ENCODE results near the gene SLC26A2. TPM values are rescaled to one million over a fixed set of nuclear protein-coding genes. Genes with fewer than 3 reads are reported as not detected.
A peak's percentile ranks its signal among the peaks of the same experiment; 100 is the strongest.

SLC26A2 gene
- total RNA-seq, 2 donors from 2014 or later, result 6.9 to 8.9 TPM

GRCh38 chr5:149962601-149963300, 2.2 kb downstream of the SLC26A2 start:
- ATAC-seq (replicated peaks), result no peak
- H3K27me3 Mint-ChIP-seq, result no peaks in the 10 kb centered on the region
- no peak overlapping the region for H3K4me3 Mint-ChIP-seq
- H3K27ac Mint-ChIP-seq, result no peak overlapping the region
- H3K4me1 Mint-ChIP-seq, result peaks cover 31% of the 10 kb centered on the region
- peaks cover 15% of the 10 kb centered on the region for H3K36me3 Mint-ChIP-seq (ENCODE audit: low read depth)
- H3K9me3 Mint-ChIP-seq, result no peaks in the 10 kb centered on the region

DNA sequence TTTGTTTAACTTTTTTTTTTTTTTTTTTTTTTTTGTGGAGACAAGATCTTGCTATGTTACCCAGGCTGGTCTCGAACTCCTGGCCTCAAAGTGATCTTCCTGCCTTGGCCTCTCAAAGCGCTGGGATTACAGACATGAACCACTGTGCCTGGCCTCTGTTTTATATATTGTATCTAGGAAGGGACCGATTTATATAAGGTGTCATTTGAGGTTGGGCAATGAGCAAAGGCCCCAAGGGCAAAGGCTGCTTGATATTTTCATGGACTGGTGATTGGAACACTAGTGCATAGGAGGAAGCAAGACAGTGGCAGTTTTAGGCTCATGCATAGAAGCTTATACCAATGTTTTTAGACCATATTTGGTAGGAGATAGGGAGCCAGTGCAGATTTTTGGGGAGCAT, 3.2 kb downstream of the SLC26A2 start:
- ATAC-seq (replicated peaks), result no peak
- peaks cover 15% of the 10 kb centered on the region for H3K36me3 Mint-ChIP-seq (ENCODE audit: low read depth)
- no peak overlapping the region for H3K4me3 Mint-ChIP-seq
- H3K27ac Mint-ChIP-seq, result no peak overlapping the region
- no peaks in the 10 kb centered on the region for H3K9me3 Mint-ChIP-seq
- no peaks in the 10 kb centered on the region for H3K27me3 Mint-ChIP-seq
- H3K4me1 Mint-ChIP-seq, result peaks cover 31% of the 10 kb centered on the region

DNA sequence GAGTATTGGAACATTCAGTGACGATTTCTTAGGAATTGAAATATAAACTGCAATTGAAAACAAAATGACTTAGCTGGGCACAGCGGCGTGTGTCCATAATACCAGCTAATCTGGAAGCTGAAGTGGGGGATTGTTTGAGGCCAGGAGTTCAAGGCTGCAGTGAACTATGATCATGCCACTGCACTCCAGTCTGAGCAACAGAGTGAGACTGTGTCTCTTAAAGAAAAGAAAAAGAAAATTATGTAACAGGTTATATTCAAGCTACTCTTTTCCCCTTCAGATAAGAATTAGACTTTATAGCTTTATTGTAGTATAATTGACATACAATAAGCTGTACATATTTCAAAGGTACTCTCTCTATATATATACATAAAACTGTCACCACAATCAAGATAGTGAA, 6.4 kb downstream of the SLC26A2 start:
- peaks cover 8% of the 10 kb centered on the region for H3K36me3 Mint-ChIP-seq (ENCODE audit: low read depth)
- H3K27ac Mint-ChIP-seq, result no peak overlapping the region
- H3K9me3 Mint-ChIP-seq, result no peaks in the 10 kb centered on the region
- no peaks in the 10 kb centered on the region for H3K27me3 Mint-ChIP-seq
- ATAC-seq (replicated peaks), result no peak
- peaks cover 11% of the 10 kb centered on the region for H3K4me1 Mint-ChIP-seq
- no peak overlapping the region for H3K4me3 Mint-ChIP-seq

GRCh38 chr5:149969181-149969930, 8.8 kb downstream of the SLC26A2 start:
- Mint-ChIP-seq H3K4me1 (no peaks in the 10 kb centered on the region), H3K9me3 (no peaks in the 10 kb centered on the region), H3K27ac (no peak overlapping the region), H3K36me3 (ENCODE audit: low read depth) (no peaks in the 10 kb centered on the region), H3K27me3 (no peaks in the 10 kb centered on the region), H3K4me3 (no peak overlapping the region)
- no peak for ATAC-seq (replicated peaks)

DNA sequence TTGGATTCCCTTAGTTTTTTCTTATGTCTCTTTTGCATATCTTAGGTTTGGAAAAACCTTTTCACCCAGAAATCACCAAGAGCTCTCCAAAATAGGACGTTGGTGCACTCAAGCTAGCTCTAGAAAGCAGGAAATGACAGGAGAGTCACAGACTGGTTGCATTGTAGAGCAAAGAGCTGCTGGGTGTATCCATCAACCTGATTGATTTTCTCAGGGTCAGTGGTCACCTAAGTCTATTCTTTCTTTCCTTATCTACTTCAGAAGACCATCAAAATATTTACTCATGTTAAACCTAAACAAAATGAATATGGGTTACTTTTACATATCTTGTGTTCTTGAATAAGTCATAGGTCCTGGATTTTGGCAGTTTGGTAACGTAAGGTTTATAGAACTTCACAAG, 14.9 kb downstream of the SLC26A2 start:
- H3K4me3 Mint-ChIP-seq, result no peak overlapping the region
- H3K27me3 Mint-ChIP-seq, result no peaks in the 10 kb centered on the region
- peaks cover 36% of the 10 kb centered on the region for H3K36me3 Mint-ChIP-seq (ENCODE audit: low read depth)
- H3K27ac Mint-ChIP-seq, result no peak overlapping the region
- H3K9me3 Mint-ChIP-seq, result no peaks in the 10 kb centered on the region
- H3K4me1 Mint-ChIP-seq, result no peaks in the 10 kb centered on the region
- ATAC-seq (replicated peaks), result no peak

DNA sequence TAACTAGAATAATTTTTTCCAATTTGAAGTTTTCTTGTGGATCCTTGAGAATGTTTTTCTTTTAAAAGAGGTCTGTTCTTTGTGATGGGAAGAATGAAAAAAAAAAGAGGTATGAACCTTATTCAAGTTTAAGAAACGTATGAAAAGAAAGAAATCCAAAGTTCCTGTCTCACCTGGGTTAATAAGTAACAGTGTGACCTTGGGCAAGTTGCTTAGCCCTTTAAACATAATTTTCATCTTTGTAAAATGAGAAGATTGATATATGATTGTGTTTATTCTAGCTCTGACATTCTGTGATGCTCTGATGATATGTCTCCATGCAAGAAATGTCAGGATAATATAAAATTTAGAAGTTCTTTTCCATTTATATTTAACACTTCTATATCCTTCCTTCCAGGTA, 19.3 kb downstream of the SLC26A2 start:
- ATAC-seq (replicated peaks), result no peak
- peaks cover 62% of the 10 kb centered on the region for H3K36me3 Mint-ChIP-seq (ENCODE audit: low read depth)
- no peaks in the 10 kb centered on the region for H3K27me3 Mint-ChIP-seq
- H3K9me3 Mint-ChIP-seq, result no peaks in the 10 kb centered on the region
- no peak overlapping the region for H3K27ac Mint-ChIP-seq
- H3K4me1 Mint-ChIP-seq, result no peaks in the 10 kb centered on the region
- H3K4me3 Mint-ChIP-seq, result no peak overlapping the region

DNA sequence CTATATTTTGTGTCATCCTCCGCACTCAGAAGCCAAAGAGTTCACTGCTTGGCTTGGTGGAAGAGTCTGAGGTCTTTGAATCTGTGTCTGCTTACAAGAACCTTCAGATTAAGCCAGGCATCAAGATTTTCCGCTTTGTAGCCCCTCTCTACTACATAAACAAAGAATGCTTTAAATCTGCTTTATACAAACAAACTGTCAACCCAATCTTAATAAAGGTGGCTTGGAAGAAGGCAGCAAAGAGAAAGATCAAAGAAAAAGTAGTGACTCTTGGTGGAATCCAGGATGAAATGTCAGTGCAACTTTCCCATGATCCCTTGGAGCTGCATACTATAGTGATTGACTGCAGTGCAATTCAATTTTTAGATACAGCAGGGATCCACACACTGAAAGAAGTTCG, 20.6 kb downstream of the SLC26A2 start:
- H3K27ac Mint-ChIP-seq, result no peak overlapping the region
- no peaks in the 10 kb centered on the region for H3K9me3 Mint-ChIP-seq
- no peaks in the 10 kb centered on the region for H3K27me3 Mint-ChIP-seq
- no peak for ATAC-seq (replicated peaks)
- no peak overlapping the region for H3K4me3 Mint-ChIP-seq
- peaks cover 59% of the 10 kb centered on the region for H3K36me3 Mint-ChIP-seq (ENCODE audit: low read depth)
- H3K4me1 Mint-ChIP-seq, result no peaks in the 10 kb centered on the region

- ATAC-seq (replicated peaks), result no peak
- H3K9me3 Mint-ChIP-seq, result no peaks in the 10 kb centered on the region
- H3K27me3 Mint-ChIP-seq, result no peaks in the 10 kb centered on the region
- peaks cover 55% of the 10 kb centered on the region for H3K36me3 Mint-ChIP-seq (ENCODE audit: low read depth)
- H3K4me1 Mint-ChIP-seq, result no peaks in the 10 kb centered on the region
- no peak overlapping the region for H3K4me3 Mint-ChIP-seq
- no peak overlapping the region for H3K27ac Mint-ChIP-seq
Measured at GRCh38 chr5:149982505-149982904, 21.9 kb downstream of the SLC26A2 start.

GRCh38 chr5:149988126-149988525, 27.6 kb downstream of the SLC26A2 start:
- ATAC-seq (replicated peaks), result no peak
- no peaks in the 10 kb centered on the region for H3K9me3 Mint-ChIP-seq
- peaks cover 5% of the 10 kb centered on the region for H3K4me1 Mint-ChIP-seq
- no peak overlapping the region for H3K27ac Mint-ChIP-seq
- peaks cover 5% of the 10 kb centered on the region for H3K36me3 Mint-ChIP-seq (ENCODE audit: low read depth)
- no peak overlapping the region for H3K4me3 Mint-ChIP-seq
- H3K27me3 Mint-ChIP-seq, result no peaks in the 10 kb centered on the region

DNA sequence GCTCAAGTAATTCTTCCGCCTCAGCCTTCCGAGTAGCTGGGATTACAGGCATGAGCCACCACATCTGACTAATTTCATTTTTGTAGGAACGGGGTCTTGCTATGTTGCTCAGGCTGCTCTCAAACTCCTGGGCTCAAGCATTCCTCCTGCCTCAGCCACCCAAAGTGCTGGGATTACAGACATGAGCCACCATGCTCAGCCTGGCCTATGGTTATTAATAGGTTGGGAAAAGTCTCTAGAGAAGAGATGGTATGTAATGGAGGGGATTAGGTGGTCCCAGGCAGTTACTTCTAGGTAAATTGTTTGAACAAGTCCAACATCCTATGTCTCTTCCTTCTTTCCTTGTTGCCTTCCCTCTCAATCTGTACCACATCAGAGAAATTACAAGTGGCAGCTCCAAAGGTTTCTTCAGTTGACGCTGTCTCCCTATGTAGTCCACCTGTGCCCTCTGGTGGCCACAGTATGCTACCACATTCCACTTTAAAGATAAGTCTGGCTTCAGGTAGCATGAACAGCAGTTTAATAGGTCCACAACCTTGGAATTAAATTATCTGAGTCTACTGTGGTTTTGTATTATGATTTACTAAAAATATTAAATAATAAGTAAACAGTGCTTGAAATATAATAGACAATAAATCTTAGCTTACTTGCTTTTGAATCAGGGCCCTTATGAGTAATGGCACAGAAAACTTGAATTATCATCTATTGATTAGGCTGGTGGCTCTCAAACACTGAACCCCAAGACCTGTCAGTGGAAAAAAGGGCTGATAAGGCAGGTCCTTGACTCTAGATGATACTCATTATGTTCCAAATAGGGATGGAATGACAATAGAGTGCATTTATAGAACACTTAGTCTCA, 30.2 kb downstream of the SLC26A2 start:
- Mint-ChIP-seq H3K4me3 (no peak overlapping the region), H3K27ac (no peak overlapping the region), H3K27me3 (no peaks in the 10 kb centered on the region), H3K4me1 (peaks cover 5% of the 10 kb centered on the region), H3K9me3 (no peaks in the 10 kb centered on the region), H3K36me3 (ENCODE audit: low read depth) (peaks cover 4% of the 10 kb centered on the region)
- ATAC-seq (replicated peaks), result peak; percentile 84

GRCh38 chr5:149993471-149993870, 32.9 kb downstream of the SLC26A2 start:
- H3K27me3 Mint-ChIP-seq, result no peaks in the 10 kb centered on the region
- H3K36me3 Mint-ChIP-seq (ENCODE audit: low read depth), result peaks cover 10% of the 10 kb centered on the region
- no peak overlapping the region for H3K4me3 Mint-ChIP-seq
- H3K27ac Mint-ChIP-seq, result peak overlapping the region; percentile 73
- ATAC-seq (replicated peaks), result no peak
- no peaks in the 10 kb centered on the region for H3K9me3 Mint-ChIP-seq
- H3K4me1 Mint-ChIP-seq, result peaks cover 5% of the 10 kb centered on the region

DNA sequence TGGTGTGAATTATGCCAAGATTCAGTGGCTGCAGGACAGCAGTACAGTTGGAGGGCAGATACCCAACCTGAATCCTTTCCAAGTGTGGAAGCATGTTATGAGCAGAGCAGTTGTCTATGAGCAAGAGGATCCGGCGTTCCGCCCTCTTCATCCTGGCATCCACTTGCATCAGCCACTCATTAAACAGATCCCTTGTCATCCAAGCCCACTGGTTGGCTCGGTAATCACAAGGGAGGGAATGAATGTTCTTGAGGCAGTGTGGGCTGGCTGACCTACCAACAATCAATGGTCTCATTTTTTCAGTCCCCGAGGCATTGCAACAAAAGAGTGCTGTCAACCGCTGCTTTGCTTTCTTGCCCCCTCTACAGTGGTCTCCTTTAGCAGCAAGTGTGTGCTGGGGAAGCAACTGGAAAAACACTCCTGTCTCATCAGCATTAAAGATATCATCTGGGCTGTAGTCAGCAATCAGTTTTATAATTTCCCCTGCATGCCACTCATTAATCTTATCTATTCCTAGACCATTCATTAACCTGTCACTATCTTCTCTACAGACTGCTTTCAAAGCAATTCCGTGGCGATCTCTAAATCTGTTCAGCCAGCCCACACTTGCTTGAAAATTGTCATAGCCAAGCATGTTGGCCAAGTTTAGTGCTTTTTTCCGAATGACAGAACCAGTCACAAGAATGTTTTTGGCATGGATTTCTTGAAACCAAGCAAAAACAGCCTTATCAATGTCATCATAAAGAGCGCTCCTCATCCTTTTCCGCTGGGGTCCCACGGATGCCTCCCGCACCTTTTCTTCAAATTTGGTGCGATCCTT, 35.0 kb downstream of the SLC26A2 start:
- Mint-ChIP-seq H3K9me3 (no peaks in the 10 kb centered on the region), H3K27ac (no peak overlapping the region), H3K27me3 (no peaks in the 10 kb centered on the region), H3K4me3 (no peak overlapping the region), H3K4me1 (peaks cover 15% of the 10 kb centered on the region), H3K36me3 (ENCODE audit: low read depth) (peaks cover 15% of the 10 kb centered on the region)
- ATAC-seq (replicated peaks), result no peak

- no peak for ATAC-seq (replicated peaks)
- Mint-ChIP-seq H3K4me1 (peaks cover 12% of the 10 kb centered on the region), H3K9me3 (no peaks in the 10 kb centered on the region), H3K27me3 (no peaks in the 10 kb centered on the region), H3K4me3 (no peak overlapping the region), H3K36me3 (ENCODE audit: low read depth) (peaks cover 16% of the 10 kb centered on the region), H3K27ac (no peak overlapping the region)
Measured at GRCh38 chr5:149996205-149996890, 35.8 kb downstream of the SLC26A2 start.
